Loucy (cell line): Measurements from ENCODE around the gene CSPG4.

ENCODE experiments used
- H2AFZ ChIP-seq: fragments of 200-600 bp; sonication (generic); 2 replicates; pipeline ENCODE4 v1.6.0; 2016; ENCODE audit warnings: antibody characterized with exemption, mild to moderate bottlenecking, low read length, moderate library complexity
- H3F3A ChIP-seq: fragments of 200-600 bp; 2 replicates; pipeline ENCODE4 v1.6.0; 2016; ENCODE audit warnings: antibody characterized with exemption, low read depth, mild to moderate bottlenecking
- H3K27me3 ChIP-seq: fragments of 200-600 bp; sonication (generic); 2 replicates; pipeline ENCODE4 v1.6.1; 2014; ENCODE audit warnings: low read length, mild to moderate bottlenecking; ENCODE audit not compliant: insufficient read depth, poor library complexity, severe bottlenecking
- H3K36me3 ChIP-seq: fragments of 200-600 bp; sonication (generic); 2 replicates; pipeline ENCODE4 v1.6.1; 2016; ENCODE audit warnings: low read length; ENCODE audit not compliant: insufficient read depth
- H3K4me1 ChIP-seq: fragments of 200-600 bp; sonication (generic); 2 replicates; pipeline ENCODE4 v1.5.1; 2014; ENCODE audit warnings: low read length, mild to moderate bottlenecking; ENCODE audit not compliant: insufficient read depth, poor library complexity, severe bottlenecking
- H3K4me2 ChIP-seq: fragments of 200-600 bp; sonication (generic); 2 replicates; pipeline ENCODE4 v1.6.0; 2014; ENCODE audit warnings: antibody characterized with exemption, low read length, low read depth, mild to moderate bottlenecking; ENCODE audit not compliant: poor library complexity, severe bottlenecking
- H3K4me3 ChIP-seq: fragments of 200-600 bp; sonication (generic); 2 replicates; pipeline ENCODE4 v1.5.1; 2014; ENCODE audit warnings: low read length, mild to moderate bottlenecking, mixed read lengths; ENCODE audit not compliant: poor library complexity, severe bottlenecking
- H3K79me2 ChIP-seq: fragments of 200-600 bp; sonication (generic); 2 replicates; pipeline ENCODE4 v1.6.1; 2014; ENCODE audit warnings: low read length; ENCODE audit not compliant: insufficient read depth
- H3K9ac ChIP-seq: fragments of 200-600 bp; sonication (generic); 2 replicates; pipeline ENCODE4 v1.6.0; 2014; ENCODE audit warnings: mild to moderate bottlenecking, low read depth, low read length, moderate library complexity; ENCODE audit not compliant: poor library complexity, severe bottlenecking
- H3K9me2 ChIP-seq: fragments of 200-600 bp; sonication (generic); replicated peaks from 2 replicates; pipeline ENCODE4 v1.6.1; 2016; ENCODE audit warnings: low read depth, low read length, mixed read lengths
- H3K9me3 ChIP-seq: fragments of 200-600 bp; sonication (generic); 2 replicates; pipeline ENCODE4 v1.6.1; 2014; ENCODE audit warnings: mild to moderate bottlenecking, antibody characterized with exemption, low read length, low read depth; ENCODE audit not compliant: insufficient read depth
- H4K20me1 ChIP-seq: fragments of 200-600 bp; sonication (generic); 2 replicates; pipeline ENCODE4 v1.6.0; 2014; ENCODE audit warnings: antibody characterized with exemption, low read length, mild to moderate bottlenecking; ENCODE audit not compliant: insufficient read depth, poor library complexity, severe bottlenecking
- EZH2phosphoT487 ChIP-seq: fragments of 200-600 bp; IDR thresholded peaks from 2 replicates; pipeline ENCODE4 v1.6.1; 2018; ENCODE audit warnings: antibody characterized with exemption, mild to moderate bottlenecking, moderate library complexity, borderline replicate concordance
- TF ChIP-seq, protein P1 (sequence below): fragments of 200-600 bp; sonication (generic); conservative IDR thresholded peaks from 2 replicates; pipeline ENCODE4 v1.5.1; 2014; ENCODE audit warnings: mild to moderate bottlenecking, antibody characterized with exemption, low read length

CSPG4 gene

DNA sequence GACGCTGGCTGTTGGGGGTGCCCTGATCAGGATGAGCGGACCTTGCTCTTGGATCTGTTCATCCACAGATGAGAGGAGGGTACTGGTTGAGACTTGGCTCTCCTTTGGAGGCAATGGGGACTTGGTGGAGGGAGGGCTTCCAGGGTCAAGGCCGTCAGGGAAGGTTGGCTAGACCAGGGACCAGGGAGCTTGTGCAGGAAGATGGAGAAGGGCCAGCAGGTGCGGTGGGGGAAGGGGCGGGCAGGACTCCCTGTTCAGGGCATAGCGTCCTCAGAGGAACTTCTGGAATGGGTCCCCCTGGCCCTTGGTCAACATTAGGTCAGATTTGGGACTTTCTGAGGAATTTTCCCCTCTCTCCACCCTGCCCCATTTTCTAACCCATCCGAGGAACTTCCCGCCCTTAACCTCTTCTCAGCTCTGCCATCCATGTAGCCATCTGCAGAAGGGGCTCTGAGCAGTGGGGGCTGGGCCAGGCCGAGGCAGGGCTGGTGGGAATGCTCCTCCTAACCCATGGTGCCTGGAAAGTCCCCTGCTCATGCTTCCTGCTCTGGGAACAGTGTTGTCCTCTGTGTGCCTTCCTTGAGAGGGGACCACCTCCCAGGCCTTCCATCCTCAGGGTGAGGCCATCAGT is 53.4 kb downstream of the CSPG4 start:
- Histone ChIP-seq H3K4me2 (no peak overlapping the region), H3K9me2 (no peaks in the 10 kb centered on the region), H3K9me3 (no peaks in the 10 kb centered on the region), H3K36me3 (no peaks in the 10 kb centered on the region), H3F3A (no peaks in the 10 kb centered on the region), H3K4me3 (no peak overlapping the region), H3K79me2 (no peaks in the 10 kb centered on the region), H3K4me1 (peaks cover 6% of the 10 kb centered on the region), H4K20me1 (no peaks in the 10 kb centered on the region), H2AFZ (no peak overlapping the region), H3K27me3 (no peaks in the 10 kb centered on the region), H3K9ac (no peak overlapping the region)
- TF ChIP-seq, protein P1, sequence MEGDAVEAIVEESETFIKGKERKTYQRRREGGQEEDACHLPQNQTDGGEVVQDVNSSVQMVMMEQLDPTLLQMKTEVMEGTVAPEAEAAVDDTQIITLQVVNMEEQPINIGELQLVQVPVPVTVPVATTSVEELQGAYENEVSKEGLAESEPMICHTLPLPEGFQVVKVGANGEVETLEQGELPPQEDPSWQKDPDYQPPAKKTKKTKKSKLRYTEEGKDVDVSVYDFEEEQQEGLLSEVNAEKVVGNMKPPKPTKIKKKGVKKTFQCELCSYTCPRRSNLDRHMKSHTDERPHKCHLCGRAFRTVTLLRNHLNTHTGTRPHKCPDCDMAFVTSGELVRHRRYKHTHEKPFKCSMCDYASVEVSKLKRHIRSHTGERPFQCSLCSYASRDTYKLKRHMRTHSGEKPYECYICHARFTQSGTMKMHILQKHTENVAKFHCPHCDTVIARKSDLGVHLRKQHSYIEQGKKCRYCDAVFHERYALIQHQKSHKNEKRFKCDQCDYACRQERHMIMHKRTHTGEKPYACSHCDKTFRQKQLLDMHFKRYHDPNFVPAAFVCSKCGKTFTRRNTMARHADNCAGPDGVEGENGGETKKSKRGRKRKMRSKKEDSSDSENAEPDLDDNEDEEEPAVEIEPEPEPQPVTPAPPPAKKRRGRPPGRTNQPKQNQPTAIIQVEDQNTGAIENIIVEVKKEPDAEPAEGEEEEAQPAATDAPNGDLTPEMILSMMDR: no peak
- no peak for TF ChIP-seq EZH2phosphoT487

DNA sequence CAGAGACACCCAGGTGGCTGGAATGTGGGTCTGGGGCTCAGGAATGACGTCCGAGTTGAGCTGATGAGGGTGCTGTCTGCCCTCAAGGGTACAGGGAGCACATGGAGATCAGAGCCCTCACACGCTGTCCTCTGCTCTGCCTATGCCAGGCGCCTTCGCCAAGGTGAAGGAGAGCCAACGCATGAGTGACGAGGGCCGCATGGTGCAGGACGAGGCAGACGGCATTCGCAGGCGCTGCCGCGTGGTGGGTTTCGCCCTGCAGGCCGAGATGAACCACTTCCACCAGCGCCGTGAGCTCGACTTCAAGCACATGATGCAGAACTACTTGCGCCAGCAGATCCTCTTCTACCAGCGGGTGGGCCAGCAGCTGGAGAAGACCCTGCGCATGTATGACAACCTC is 55.8 kb downstream of the CSPG4 start:
- H3K36me3 ChIP-seq: no peaks in the 10 kb centered on the region
- H4K20me1 ChIP-seq: no peaks in the 10 kb centered on the region
- H3K4me1 ChIP-seq: peaks cover 16% of the 10 kb centered on the region
- TF ChIP-seq, protein P1: no peak
- TF ChIP-seq EZH2phosphoT487: no peak
- no peaks in the 10 kb centered on the region for H3F3A ChIP-seq
- H3K4me2 ChIP-seq: no peak overlapping the region
- no peak overlapping the region for H2AFZ ChIP-seq
- H3K9ac ChIP-seq: no peak overlapping the region
- H3K79me2 ChIP-seq: peaks cover 19% of the 10 kb centered on the region; the same call in 1 of the 2 replicates
- H3K9me3 ChIP-seq: no peaks in the 10 kb centered on the region
- no peaks in the 10 kb centered on the region for H3K27me3 ChIP-seq
- no peak overlapping the region for H3K4me3 ChIP-seq
- H3K9me2 ChIP-seq: no peaks in the 10 kb centered on the region

DNA sequence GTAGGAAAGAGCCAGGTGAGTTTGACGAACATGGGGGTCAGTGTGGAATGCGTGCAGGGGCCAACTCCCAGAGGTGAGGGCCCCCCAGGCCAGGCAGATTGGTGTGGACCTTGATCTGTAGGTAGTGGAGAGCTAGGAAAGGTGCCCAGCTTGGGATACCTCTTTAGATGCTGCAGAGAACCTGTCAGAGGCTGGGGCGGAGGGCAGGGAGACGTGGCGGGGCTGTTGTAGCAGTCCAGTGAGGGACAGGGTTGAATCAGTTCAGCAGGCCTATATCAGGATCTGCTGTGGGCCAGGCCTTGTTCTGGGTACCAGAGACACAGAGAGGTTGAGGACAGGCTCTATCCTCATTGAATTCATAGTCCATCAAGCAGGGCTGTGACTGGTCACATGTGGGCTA is 56.3 kb downstream of the CSPG4 start:
- no peaks in the 10 kb centered on the region for H3K36me3 ChIP-seq
- H3K9ac ChIP-seq: no peak overlapping the region
- no peak overlapping the region for H2AFZ ChIP-seq
- TF ChIP-seq, protein P1: no peak
- no peak for TF ChIP-seq EZH2phosphoT487
- H3K4me2 ChIP-seq: no peak overlapping the region
- peaks cover 21% of the 10 kb centered on the region for H3K4me1 ChIP-seq
- no peaks in the 10 kb centered on the region for H3K27me3 ChIP-seq
- no peaks in the 10 kb centered on the region for H3K9me3 ChIP-seq
- no peaks in the 10 kb centered on the region for H3F3A ChIP-seq
- peaks cover 19% of the 10 kb centered on the region; the same call in 1 of the 2 replicates for H3K79me2 ChIP-seq
- H4K20me1 ChIP-seq: no peaks in the 10 kb centered on the region
- no peak overlapping the region for H3K4me3 ChIP-seq
- no peaks in the 10 kb centered on the region for H3K9me2 ChIP-seq
